Gastroesophageal sphincter (tissue), 3 donors: ENCODE results near the gene ZNF747.

Experiments used
- CTCF ChIP-seq, 4 experiments: fragments of 200-600 bp in 2 of 4; fragments of 450-650 bp in 2 of 4; sonication (generic) in 1 of 4; IDR thresholded peaks; one replicate each; pipeline ENCODE4 v1.5.1; 2017 to 2019; ENCODE audit warnings: antibody characterized with exemption in 4 of 4, mild to moderate bottlenecking in 2 of 4, moderate library complexity in 2 of 4
- POLR2A ChIP-seq, 2 donors: fragments of 450-650 bp; IDR thresholded peaks; one replicate each; pipeline ENCODE4 v1.6.1; 2017; ENCODE audit warnings: antibody characterized with exemption in 2 of 2, mild to moderate bottlenecking in 2 of 2, moderate library complexity in 1 of 2

GRCh38 chr16:30562021-30562420 lies 27.4 kb upstream of the ZNF747 start:
- no peak for TF ChIP-seq CTCF (IDR thresholded peaks at IDR 0.05)
- no peak for TF ChIP-seq POLR2A (IDR thresholded peaks at IDR 0.05)
